Activated T-cell treated with anti-CD3 and anti-CD28 coated beads, Interleukin-2, amount 50 U/mL, for 24 hours (primary cell): ENCODE data around the gene C1orf167.

Experiments
- DNase-seq: peaks from one replicate; pipeline ENCODE4 v3.0.0-alpha.2; 2020
- H3K27ac Mint-ChIP-seq: 2 replicates; pipeline ENCODE4 v1.8.0; 2020; ENCODE audit warnings: mild to moderate bottlenecking, mixed read lengths
- H3K27me3 Mint-ChIP-seq: 2 replicates; pipeline ENCODE4 v1.8.0; 2020; ENCODE audit warnings: mixed read lengths
- H3K36me3 Mint-ChIP-seq: 2 replicates; pipeline ENCODE4 v1.8.0; 2020; ENCODE audit warnings: low read depth, mixed read lengths
- H3K4me1 Mint-ChIP-seq: 2 replicates; pipeline ENCODE4 v1.8.0; 2020; ENCODE audit warnings: low read depth, mixed read lengths
- H3K4me3 Mint-ChIP-seq: 2 replicates; pipeline ENCODE4 v1.8.0; 2020; ENCODE audit warnings: mild to moderate bottlenecking, moderate library complexity, mixed read lengths
- H3K9me3 Mint-ChIP-seq: 2 replicates; pipeline ENCODE4 v1.8.0; 2020; ENCODE audit warnings: mixed read lengths

The C1orf167 gene, protein sequence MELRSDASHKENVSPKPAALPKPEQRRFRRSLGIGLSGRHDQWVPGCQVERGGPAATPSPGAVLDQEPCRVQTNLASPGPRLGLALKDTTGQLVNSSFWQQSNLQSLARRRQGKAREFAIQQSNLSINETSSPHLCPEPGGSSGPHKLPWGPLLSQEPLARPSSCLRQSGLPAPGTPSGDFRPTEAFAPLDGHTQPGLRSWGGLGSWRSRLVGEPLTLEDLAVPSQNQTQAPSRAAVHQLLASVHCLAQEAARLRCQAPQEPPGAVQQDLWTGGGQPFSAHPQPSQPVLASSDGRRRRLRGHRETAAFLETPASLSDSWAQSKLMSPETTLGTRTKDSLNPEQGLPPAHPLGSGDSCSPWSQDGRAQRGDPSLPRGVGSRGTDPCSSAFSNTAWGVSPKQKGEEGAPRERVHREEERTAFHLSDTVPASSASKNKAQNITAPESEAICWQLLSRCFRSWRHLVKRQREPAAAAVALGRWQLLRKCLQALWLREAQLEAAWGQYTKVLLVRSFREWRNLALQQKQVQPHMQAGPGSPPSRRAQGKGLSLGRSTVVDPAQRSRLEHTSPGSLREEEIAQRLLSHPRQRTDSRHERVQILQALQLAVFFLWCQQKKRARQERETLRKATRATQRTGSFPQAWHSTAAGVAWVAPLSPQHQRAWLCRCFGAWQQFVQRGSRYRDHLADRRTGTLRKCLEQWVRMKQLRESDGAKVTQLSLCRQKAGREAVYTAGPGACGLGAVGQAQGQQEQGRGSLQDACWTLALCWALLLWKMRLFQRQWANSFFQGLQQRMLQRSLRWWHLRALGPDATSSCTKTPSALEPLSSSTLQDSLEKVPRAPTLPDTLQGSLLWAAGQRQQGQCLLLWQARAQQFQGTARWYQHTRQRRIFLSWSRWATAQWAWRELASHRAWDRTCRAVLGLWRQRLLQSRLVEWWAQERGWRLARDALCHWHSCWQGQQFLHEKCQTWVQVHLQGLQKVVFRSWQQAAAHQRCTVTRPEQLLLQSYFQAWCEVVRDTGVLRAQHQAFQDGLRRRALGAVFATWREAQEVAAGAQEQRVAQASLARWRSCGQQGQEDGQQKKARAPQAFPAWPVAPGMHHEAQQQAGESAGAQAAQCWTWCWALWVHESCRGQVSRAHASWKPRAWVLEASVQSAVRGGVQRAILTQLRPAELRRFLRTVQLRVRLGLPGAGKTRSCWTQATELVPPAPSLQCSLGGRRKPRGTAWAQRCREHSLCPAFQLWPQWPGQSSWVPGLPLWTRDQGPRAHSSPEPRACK (N-terminal part only)

DNA sequence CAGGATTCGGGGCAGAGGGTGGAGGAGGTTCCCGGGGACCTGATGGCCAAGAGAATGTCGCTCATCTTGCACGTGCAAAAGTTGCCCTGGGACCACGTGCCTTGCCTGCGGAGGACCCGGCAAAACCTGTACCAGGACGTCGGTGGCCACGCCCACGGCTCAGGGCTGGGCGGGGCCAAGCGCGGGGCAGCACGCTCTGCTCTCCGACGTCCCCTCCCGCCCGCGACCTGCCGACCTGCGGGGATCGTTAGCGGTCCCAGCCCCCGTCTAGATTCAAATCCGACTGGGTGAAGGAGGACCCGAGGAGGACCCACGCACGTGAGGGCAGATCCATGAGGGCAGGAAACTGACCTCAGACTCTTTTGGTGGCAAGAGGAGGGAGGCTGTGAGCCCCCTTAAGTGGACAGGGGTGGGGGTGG, at the start of gene C1orf167:
TSS of gene C1orf167 (plus strand) at position 206 of the 419 bp plus-strand sequence. CDS start 2,208 bp downstream, outside the sequence.
- peaks cover 6% of the 10 kb centered on the region for H3K4me1 Mint-ChIP-seq
- H3K36me3 Mint-ChIP-seq, result no peaks in the 10 kb centered on the region
- peak; percentile 62 for DNase-seq
- no peak within 1 kb of the TSS for H3K4me3 Mint-ChIP-seq
- no peaks in the 10 kb centered on the region for H3K9me3 Mint-ChIP-seq
- no peak within 1 kb of the TSS for H3K27ac Mint-ChIP-seq
- H3K27me3 Mint-ChIP-seq, result peaks cover 30% of the 10 kb centered on the region

DNA sequence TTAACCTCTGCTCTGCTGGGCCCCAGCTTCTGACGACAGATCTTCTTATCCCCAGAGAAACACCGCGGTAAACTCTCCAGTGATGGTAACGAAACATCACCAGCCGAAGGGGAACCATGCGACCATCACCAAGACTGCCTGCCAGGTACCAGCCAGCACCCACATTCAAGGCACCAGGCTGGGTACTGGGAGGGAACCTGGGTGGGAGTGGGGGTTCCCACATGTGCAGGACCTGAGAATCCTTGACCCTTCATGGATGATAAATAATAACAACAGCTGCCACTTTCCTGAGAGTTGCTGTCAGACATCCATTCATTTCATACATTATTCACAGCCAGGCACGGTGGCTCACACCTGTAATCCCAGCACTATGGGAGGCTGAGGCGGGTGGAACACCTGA, 49.7 kb upstream of the C1orf167 start:
- no peak overlapping the region for H3K4me3 Mint-ChIP-seq
- H3K36me3 Mint-ChIP-seq, result no peaks in the 10 kb centered on the region
- no peaks in the 10 kb centered on the region for H3K27me3 Mint-ChIP-seq
- H3K27ac Mint-ChIP-seq, result no peak overlapping the region
- no peaks in the 10 kb centered on the region for H3K4me1 Mint-ChIP-seq
- H3K9me3 Mint-ChIP-seq, result no peaks in the 10 kb centered on the region
- no peak for DNase-seq

- DNase-seq, result no peak
- Mint-ChIP-seq H3K27me3 (no peaks in the 10 kb centered on the region), H3K36me3 (no peaks in the 10 kb centered on the region), H3K4me3 (no peak overlapping the region), H3K9me3 (no peaks in the 10 kb centered on the region), H3K27ac (no peak overlapping the region), H3K4me1 (no peaks in the 10 kb centered on the region)
These were observed 48.9 kb upstream of the C1orf167 start for GRCh38 chr1:11713095-11713494.

- H3K9me3 Mint-ChIP-seq, result no peaks in the 10 kb centered on the region
- H3K4me3 Mint-ChIP-seq, result no peak overlapping the region
- peaks cover 12% of the 10 kb centered on the region for H3K4me1 Mint-ChIP-seq
- no peaks in the 10 kb centered on the region for H3K36me3 Mint-ChIP-seq
- DNase-seq, result no peak
- no peaks in the 10 kb centered on the region for H3K27me3 Mint-ChIP-seq
- H3K27ac Mint-ChIP-seq, result no peak overlapping the region
These were observed 47.0 kb upstream of the C1orf167 start for GRCh38 chr1:11714831-11715575.

DNA sequence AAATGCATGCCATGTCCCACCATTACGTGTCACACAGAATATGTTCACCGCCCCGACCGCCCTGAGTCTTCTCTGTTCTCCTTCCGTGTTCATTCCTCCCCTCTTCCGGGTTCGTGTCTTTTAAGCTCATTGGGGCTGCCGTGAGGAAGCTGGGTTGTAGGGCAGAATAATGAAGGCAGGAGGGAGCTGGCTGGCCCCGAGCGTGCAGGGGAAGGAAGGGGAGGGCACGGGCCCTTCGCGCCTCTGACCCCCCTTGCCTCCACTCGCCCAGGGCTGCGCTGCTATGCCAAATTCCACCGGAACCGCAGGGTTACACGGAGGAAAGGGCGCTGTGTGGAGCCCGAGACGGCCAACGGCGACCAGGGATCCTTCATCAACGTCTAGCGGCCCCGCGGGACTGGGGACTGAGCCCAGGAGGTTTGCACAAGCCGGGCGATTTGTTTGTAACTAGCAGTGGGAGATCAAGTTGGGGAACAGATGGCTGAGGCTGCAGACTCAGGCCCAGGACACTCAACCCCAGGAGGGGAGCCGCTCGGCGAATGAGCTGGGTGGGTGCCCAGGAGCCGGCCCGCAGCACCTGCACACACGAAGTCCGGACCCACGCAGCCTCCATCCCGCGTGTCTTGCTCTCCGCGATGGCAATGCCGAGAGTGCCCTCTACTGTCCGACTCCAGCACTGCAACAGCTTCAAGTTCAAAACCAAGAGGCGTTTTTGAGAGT, 42.5 kb upstream of the C1orf167 start:
- Mint-ChIP-seq H3K4me1 (peaks cover 13% of the 10 kb centered on the region), H3K4me3 (peak overlapping the region; percentile 70), H3K27me3 (no peaks in the 10 kb centered on the region), H3K27ac (peak overlapping the region; percentile 93), H3K9me3 (no peaks in the 10 kb centered on the region), H3K36me3 (no peaks in the 10 kb centered on the region)
- peak; percentile 91 for DNase-seq

DNA sequence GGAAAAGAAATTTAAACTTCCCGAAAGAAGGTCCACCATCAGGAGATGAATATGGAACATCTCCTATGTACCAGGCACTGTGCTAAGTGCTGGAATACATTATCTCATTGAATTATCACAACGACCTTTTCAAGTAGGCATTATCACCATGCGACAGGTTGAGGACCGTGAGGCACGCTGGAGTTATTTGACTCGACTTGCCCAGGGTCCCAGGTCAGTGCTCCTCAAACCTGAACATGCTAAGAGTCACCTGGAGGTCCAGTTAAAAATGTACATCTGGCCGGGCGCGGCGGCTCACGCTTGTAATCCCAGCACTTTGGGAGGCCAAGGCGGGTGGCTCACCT, 42.0 kb upstream of the C1orf167 start:
- Mint-ChIP-seq H3K4me3 (no peak overlapping the region), H3K27ac (no peak overlapping the region), H3K4me1 (peaks cover 13% of the 10 kb centered on the region), H3K36me3 (no peaks in the 10 kb centered on the region), H3K9me3 (no peaks in the 10 kb centered on the region), H3K27me3 (no peaks in the 10 kb centered on the region)
- DNase-seq, result no peak

GRCh38 chr1:11720525-11720924, 41.5 kb upstream of the C1orf167 start:
- Mint-ChIP-seq H3K27me3 (no peaks in the 10 kb centered on the region), H3K27ac (no peak overlapping the region), H3K4me1 (peaks cover 16% of the 10 kb centered on the region), H3K4me3 (no peak overlapping the region), H3K9me3 (no peaks in the 10 kb centered on the region), H3K36me3 (no peaks in the 10 kb centered on the region)
- DNase-seq, result no peak

GRCh38 chr1:11721311-11721710, 40.7 kb upstream of the C1orf167 start:
- no peaks in the 10 kb centered on the region for H3K9me3 Mint-ChIP-seq
- no peaks in the 10 kb centered on the region for H3K27me3 Mint-ChIP-seq
- peaks cover 20% of the 10 kb centered on the region for H3K4me1 Mint-ChIP-seq
- DNase-seq, result no peak
- H3K36me3 Mint-ChIP-seq, result no peaks in the 10 kb centered on the region
- H3K4me3 Mint-ChIP-seq, result no peak overlapping the region
- H3K27ac Mint-ChIP-seq, result no peak overlapping the region

DNA sequence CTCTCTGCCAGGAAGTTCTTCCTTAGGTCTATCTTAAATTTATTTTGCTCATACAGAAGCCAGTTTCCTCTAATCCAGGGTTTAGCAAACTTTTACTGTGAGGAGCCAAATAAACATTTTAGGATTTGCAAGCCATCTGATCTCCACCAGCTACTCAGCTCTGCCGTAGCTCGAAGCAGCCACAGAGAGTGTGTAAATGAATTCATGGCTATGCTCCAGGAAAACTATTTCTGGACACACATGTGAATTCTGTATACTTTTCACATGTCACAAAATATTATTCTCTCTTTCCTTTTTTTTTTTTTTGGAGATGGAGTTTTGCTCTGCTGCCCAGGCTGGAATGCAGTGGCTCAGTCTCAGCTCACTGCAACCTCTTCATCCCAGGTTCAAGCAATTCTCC, 39.5 kb upstream of the C1orf167 start:
- no peaks in the 10 kb centered on the region for H3K27me3 Mint-ChIP-seq
- H3K9me3 Mint-ChIP-seq, result no peaks in the 10 kb centered on the region
- H3K4me1 Mint-ChIP-seq, result peaks cover 20% of the 10 kb centered on the region
- no peak overlapping the region for H3K4me3 Mint-ChIP-seq
- H3K27ac Mint-ChIP-seq, result no peak overlapping the region
- no peaks in the 10 kb centered on the region for H3K36me3 Mint-ChIP-seq
- DNase-seq, result no peak

- no peak overlapping the region for H3K27ac Mint-ChIP-seq
- no peak for DNase-seq
- H3K9me3 Mint-ChIP-seq, result no peaks in the 10 kb centered on the region
- H3K27me3 Mint-ChIP-seq, result no peaks in the 10 kb centered on the region
- H3K36me3 Mint-ChIP-seq, result no peaks in the 10 kb centered on the region
- H3K4me3 Mint-ChIP-seq, result no peak overlapping the region
- peaks cover 24% of the 10 kb centered on the region for H3K4me1 Mint-ChIP-seq
These were observed 36.4 kb upstream of the C1orf167 start for GRCh38 chr1:11725616-11726015.

DNA sequence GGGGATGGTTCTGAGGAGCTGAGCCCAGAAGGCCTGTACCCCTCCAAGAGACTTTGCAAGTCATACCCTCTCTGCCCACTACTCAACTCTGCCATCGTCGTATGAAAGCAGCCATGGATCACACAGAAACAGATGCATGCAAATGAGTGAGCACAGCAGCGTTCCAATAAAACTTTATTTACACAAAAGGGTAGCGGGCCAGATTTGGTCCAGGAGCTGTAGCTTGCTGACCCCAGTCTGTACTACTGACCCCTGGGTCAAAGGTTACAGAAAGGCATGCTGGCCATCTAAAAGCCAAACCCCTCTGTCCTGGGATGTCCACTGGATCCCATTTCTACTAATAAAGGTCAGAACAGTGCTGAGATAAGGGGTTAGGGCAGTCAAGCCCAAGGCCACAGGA, 34.9 kb upstream of the C1orf167 start:
- no peak overlapping the region for H3K27ac Mint-ChIP-seq
- H3K9me3 Mint-ChIP-seq, result no peaks in the 10 kb centered on the region
- no peaks in the 10 kb centered on the region for H3K36me3 Mint-ChIP-seq
- H3K4me3 Mint-ChIP-seq, result no peak overlapping the region
- no peak for DNase-seq
- peaks cover 38% of the 10 kb centered on the region for H3K4me1 Mint-ChIP-seq
- no peaks in the 10 kb centered on the region for H3K27me3 Mint-ChIP-seq

DNA sequence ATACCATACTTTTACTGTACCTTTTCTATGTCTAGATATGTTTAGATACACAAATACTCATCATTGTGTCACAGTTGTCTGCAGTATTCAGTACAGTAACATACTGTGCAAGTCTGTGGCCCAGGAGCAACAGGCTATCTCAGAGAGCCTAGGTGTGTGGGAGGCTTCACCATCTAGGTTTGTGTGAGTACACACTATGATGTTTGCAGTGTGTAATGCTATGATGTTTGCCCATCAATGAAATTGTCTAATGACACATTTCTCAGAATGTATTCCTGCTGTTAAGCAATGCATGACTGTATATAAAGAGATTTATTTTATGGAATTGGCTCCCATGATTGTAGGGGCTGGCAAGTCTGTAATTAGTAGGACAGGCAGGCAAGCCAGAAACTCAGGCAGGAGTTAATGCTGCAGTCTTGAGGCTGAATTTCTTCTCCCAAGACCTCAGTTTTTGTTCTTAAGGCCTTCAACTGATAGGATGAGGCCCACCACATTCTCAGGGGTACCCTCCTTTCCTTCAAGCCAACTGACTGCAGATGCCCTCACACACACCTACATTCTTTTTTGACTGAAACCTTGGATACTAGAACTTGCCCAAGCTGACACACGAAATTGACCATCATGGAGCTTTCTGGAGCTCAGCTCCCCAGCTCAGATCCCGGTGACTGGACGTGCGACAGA, 33.7 kb upstream of the C1orf167 start:
- peaks cover 44% of the 10 kb centered on the region for H3K4me1 Mint-ChIP-seq
- H3K9me3 Mint-ChIP-seq, result no peaks in the 10 kb centered on the region
- H3K36me3 Mint-ChIP-seq, result no peaks in the 10 kb centered on the region
- no peak overlapping the region for H3K4me3 Mint-ChIP-seq
- H3K27me3 Mint-ChIP-seq, result no peaks in the 10 kb centered on the region
- H3K27ac Mint-ChIP-seq, result no peak overlapping the region
- DNase-seq, result no peak

DNA sequence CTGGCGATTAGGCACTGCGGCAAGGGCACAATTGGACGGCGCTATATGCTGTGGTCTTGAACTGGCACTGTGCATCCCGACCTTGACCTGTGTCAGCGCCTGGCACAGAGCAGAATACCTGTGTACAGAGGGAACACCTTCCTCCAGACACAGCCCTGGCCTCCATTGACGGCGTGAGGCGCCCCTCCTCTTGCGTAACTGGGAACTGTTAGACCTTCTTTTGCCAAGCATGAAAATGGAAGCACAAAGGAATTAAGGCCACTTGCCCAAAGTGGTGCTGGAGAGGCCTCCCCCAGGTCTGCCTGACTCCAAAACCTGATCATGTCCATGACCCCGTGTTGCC, 32.9 kb upstream of the C1orf167 start:
- Mint-ChIP-seq H3K27ac (no peak overlapping the region), H3K9me3 (no peaks in the 10 kb centered on the region), H3K4me3 (no peak overlapping the region), H3K36me3 (no peaks in the 10 kb centered on the region), H3K27me3 (no peaks in the 10 kb centered on the region), H3K4me1 (peaks cover 44% of the 10 kb centered on the region)
- DNase-seq, result no peak
